PFSK-1 (cell line): ENCODE measurements around the gene ACOT7.

Experiments used
- FOXP2 ChIP-seq: optimal IDR thresholded peaks from 2 replicates; pipeline ENCODE3; 2011; ENCODE audit warnings: borderline replicate concordance, control low read depth, inconsistent platforms; ENCODE audit not compliant: insufficient read depth; ENCODE audit errors: extremely low read length, extremely low read depth
- POLR2AphosphoS5 ChIP-seq: IDR thresholded peaks from 2 replicates; pipeline ENCODE4 v1.6.1; 2012; ENCODE audit warnings: low read depth, mild to moderate bottlenecking, control low read depth, low read length, moderate library complexity
- SIN3A ChIP-seq: IDR thresholded peaks from 2 replicates; pipeline ENCODE4 v1.6.1; 2012; ENCODE audit warnings: mild to moderate bottlenecking, low read length, moderate library complexity, borderline replicate concordance; ENCODE audit not compliant: insufficient read depth
- TAF1 ChIP-seq: IDR thresholded peaks from 2 replicates; pipeline ENCODE4 v1.6.1; 2012; ENCODE audit warnings: low read length, control low read depth, borderline replicate concordance; ENCODE audit not compliant: insufficient read depth
- TF ChIP-seq, protein P1 (sequence below), 2 experiments: IDR thresholded peaks; 2 replicates each; pipeline versions ENCODE4 v1.6.1 to v1.8.0; 2011 to 2012; ENCODE audit warnings: low read depth in 2 of 2, low read length in 2 of 2, control low read depth in 1 of 2, inconsistent platforms in 1 of 2, mild to moderate bottlenecking in 1 of 2, moderate library complexity in 1 of 2; ENCODE audit not compliant: insufficient read depth in 1 of 2

Gene ACOT7

DNA sequence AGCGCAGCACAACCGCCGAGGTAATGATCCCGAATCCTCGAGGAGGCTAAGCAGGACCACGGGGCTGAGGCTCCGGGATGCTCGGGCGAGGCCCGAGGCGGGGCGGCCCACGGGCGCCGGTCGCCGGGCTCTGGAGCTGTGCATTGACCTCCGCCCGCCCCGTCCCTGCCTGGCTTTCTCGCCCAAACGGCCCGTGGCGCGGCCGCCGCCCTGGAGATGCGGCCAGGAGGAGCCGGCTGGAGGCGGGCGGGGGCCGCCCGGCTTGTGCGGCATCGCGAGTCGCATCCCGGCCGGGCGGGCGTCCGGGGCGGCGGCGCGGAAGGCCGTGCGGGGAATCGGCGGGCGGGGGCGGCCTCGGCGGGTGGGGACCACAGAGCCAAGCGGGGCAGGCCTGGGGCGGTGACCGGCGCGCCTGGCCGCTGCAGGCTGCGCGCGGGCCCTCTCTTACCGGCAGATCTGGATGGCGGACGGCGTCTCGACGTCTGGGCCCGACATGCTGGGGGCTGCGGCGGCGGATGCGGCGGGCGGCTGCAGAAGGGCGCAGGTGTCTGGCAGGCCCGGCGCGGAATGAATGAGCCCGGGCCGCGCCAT, 663 bp downstream of the ACOT7 start:
- TF ChIP-seq POLR2AphosphoS5: peak; percentile 46; the same call in 1 of the 2 replicates
- peak; percentile 81; the same call in 1 of the 2 replicates for TF ChIP-seq TAF1
- TF ChIP-seq SIN3A: peak; percentile 30; the same call in 1 of the 2 replicates
- TF ChIP-seq, protein P1, sequence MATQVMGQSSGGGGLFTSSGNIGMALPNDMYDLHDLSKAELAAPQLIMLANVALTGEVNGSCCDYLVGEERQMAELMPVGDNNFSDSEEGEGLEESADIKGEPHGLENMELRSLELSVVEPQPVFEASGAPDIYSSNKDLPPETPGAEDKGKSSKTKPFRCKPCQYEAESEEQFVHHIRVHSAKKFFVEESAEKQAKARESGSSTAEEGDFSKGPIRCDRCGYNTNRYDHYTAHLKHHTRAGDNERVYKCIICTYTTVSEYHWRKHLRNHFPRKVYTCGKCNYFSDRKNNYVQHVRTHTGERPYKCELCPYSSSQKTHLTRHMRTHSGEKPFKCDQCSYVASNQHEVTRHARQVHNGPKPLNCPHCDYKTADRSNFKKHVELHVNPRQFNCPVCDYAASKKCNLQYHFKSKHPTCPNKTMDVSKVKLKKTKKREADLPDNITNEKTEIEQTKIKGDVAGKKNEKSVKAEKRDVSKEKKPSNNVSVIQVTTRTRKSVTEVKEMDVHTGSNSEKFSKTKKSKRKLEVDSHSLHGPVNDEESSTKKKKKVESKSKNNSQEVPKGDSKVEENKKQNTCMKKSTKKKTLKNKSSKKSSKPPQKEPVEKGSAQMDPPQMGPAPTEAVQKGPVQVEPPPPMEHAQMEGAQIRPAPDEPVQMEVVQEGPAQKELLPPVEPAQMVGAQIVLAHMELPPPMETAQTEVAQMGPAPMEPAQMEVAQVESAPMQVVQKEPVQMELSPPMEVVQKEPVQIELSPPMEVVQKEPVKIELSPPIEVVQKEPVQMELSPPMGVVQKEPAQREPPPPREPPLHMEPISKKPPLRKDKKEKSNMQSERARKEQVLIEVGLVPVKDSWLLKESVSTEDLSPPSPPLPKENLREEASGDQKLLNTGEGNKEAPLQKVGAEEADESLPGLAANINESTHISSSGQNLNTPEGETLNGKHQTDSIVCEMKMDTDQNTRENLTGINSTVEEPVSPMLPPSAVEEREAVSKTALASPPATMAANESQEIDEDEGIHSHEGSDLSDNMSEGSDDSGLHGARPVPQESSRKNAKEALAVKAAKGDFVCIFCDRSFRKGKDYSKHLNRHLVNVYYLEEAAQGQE (IDR thresholded peaks at IDR 0.05; ENCODE audit: insufficient read depth in 1 of 2, low read depth in 2 of 2, low read length in 2 of 2): 0 out of 4 replicates have a peak, but pooled peaks of 1 of the 2 experiments have one; percentile 38
- no peak for TF ChIP-seq FOXP2

DNA sequence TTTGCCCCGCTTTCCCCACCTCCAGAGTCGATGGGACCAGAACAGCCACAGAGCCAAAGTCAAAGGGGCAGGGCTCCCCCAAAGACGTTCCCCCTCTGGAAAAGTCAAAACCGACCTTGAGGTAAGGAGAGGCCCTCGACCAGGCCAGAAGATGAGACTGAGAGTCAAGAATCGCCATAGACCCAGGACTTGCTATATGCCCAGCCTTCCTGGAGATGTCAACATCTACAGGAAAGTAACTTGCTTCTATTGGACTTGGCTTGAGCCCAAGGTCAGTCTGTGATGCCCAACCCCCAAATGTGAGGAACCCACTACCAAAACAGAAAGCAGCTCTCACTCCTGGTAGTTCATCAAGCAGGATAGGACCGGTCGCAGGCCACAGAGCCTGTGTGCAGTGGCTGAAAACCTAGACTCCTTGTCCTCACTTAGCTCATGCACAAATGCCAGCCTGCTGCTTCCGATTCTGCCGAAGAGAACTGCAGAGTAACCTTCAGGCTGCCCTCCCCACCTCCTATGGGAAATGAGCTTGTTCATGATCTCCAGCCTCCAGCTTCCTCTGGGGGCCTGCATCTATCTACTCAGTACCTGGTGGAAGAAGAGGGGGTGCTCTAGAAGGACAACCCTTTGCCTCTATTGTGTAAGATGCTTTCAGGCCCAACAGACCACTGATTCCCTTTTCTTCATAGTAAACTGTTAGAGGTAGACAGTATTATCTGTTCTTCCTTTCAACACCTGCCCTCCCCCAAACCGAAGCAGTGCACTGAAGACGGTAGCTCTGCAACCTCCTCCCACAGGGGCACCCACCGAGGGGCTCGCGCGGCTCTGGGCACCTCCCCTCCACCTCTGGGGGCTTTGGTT, 1.4 kb downstream of the ACOT7 start:
- no peak for TF ChIP-seq FOXP2
- TF ChIP-seq POLR2AphosphoS5: no peak
- TF ChIP-seq, protein P1 (IDR thresholded peaks at IDR 0.05; ENCODE audit: insufficient read depth in 1 of 2, low read depth in 2 of 2, low read length in 2 of 2): no peak

DNA sequence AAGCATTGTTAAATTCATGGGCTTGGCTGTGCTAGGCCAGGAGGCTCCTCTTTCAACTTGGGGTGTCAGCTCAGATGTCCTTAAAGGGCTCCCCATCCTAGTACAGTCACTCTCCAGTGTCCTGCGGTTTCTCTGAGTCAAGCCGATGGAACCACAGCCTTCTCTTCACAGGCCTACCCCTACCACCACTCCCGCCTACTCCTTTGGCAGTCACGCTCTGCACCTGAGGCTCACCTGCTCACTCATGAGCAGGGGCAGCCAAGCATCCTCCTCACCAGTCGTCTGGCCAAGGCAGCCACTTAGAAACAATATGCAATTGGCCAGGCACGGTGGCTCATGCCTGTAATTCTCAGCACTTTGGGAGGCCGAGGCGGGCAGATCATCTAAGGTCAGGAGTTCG, 3.6 kb downstream of the ACOT7 start:
- TF ChIP-seq FOXP2 (no peak), SIN3A (no peak), TAF1 (no peak), POLR2AphosphoS5 (no peak)
- TF ChIP-seq, protein P1 (IDR thresholded peaks at IDR 0.05; ENCODE audit: insufficient read depth in 1 of 2, low read depth in 2 of 2, low read length in 2 of 2): no peak

DNA sequence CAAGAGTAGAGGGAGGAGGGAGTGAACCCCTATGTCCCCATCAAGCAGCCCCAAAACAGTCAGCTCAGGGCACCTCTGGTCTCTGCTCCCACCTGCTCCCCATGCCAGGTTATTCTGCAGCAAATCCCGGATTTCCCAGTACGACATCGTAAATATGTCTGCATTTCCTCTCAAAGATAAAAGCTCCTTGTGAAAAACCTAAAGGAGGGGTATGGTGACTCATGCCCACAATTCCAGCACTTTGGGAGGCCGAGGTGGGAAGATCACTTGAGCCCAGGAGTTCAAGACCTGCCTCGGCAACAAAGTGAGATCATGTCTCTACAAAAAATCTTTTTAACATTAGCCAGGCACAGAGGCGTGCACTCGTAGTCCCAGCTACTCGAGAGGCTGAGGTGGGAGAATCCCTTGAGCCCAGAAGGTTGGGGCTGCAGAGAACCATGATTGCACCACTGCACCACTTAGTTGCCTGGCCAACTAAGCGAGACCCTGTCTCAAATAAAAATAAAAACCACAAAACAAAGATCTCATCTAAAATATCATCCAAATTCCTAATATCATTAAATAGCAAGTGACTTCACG, 7.1 kb downstream of the ACOT7 start:
- TF ChIP-seq FOXP2 (no peak), TAF1 (no peak), SIN3A (no peak), POLR2AphosphoS5 (no peak)
- TF ChIP-seq, protein P1 (IDR thresholded peaks at IDR 0.05; ENCODE audit: insufficient read depth in 1 of 2, low read depth in 2 of 2, low read length in 2 of 2): no peak
